Lung (tissue), 12 donors: ENCODE data around the gene CNGA4. TPM values are rescaled to one million over a fixed set of nuclear protein-coding genes. Genes with fewer than 3 reads are reported as not detected.

Source experiments
- ATAC-seq: fragments of 200-7000 bp; cut with Tn5 transposase; one replicate; pipeline ENCODE4 v1.9.1; 2020; ENCODE audit warnings: moderate number of reproducible peaks; ENCODE audit not compliant: insufficient read depth, low FRiP score
- DNase-seq, 3 donors: peaks; one replicate each; pipeline ENCODE4 v3.0.0-alpha.2; 2013 to 2017
- H3K27ac ChIP-seq, 2 donors: one replicate each; pipeline ENCODE4 v1.5.1; 2013; ENCODE audit warnings: mild to moderate bottlenecking in 2 of 2, moderate library complexity in 2 of 2, control low read depth in 1 of 2, inconsistent platforms in 1 of 2, low read depth in 1 of 2, low read length in 1 of 2
- H3K27me3 ChIP-seq, 3 donors: one replicate each; pipeline ENCODE4 v1.5.1; 2013; ENCODE audit warnings: low read length in 2 of 3; ENCODE audit not compliant: control insufficient read depth in 3 of 3, insufficient read depth in 3 of 3
- H3K36me3 ChIP-seq, 4 donors: one replicate each; pipeline ENCODE4 v1.5.1; 2013; ENCODE audit warnings: low read length in 4 of 4, mild to moderate bottlenecking in 1 of 4, moderate library complexity in 1 of 4; ENCODE audit not compliant: control insufficient read depth in 4 of 4, insufficient read depth in 4 of 4
- H3K4me1 ChIP-seq, 5 donors: one replicate each; pipeline ENCODE4 v1.5.1; 2013; ENCODE audit warnings: low read length in 5 of 5, mild to moderate bottlenecking in 2 of 5, moderate library complexity in 1 of 5; ENCODE audit not compliant: control insufficient read depth in 5 of 5, insufficient read depth in 5 of 5
- H3K4me3 ChIP-seq: one replicate; pipeline ENCODE4 v1.5.1; 2013; ENCODE audit warnings: mild to moderate bottlenecking, control low read depth, moderate library complexity
- H3K9ac ChIP-seq, 2 donors: one replicate each; pipeline ENCODE4 v1.5.1; 2013; ENCODE audit warnings: low read length in 2 of 2, control low read depth in 1 of 2; ENCODE audit not compliant: insufficient read depth in 1 of 2
- H3K9me3 ChIP-seq, 4 donors: one replicate each; pipeline ENCODE4 v1.5.1; 2013; ENCODE audit warnings: low read length in 3 of 4, mild to moderate bottlenecking in 1 of 4, moderate library complexity in 1 of 4; ENCODE audit not compliant: control insufficient read depth in 4 of 4, insufficient read depth in 3 of 4
- CTCF ChIP-seq: IDR thresholded peaks from 2 replicates; pipeline ENCODE4 v1.5.1; 2012; ENCODE audit warnings: mild to moderate bottlenecking; ENCODE audit errors: control extremely low read depth, extremely low read depth
- WGBS, 2 donors: extraction: QIAGEN DNeasy Blood & Tissue Kit; methylation state at CpG; one replicate each; pipeline ENCODE4 v1.1.7; 2013; 5-methylcytosine and 5-hydroxymethylcytosine counted together
- polyA plus RNA-seq, 2 donors: library from polyadenylated mRNA; stranded (reverse); fragments of 200-250 nt; gene quantifications; one replicate each; pipeline ENCODE4 v1.2.1, GENCODE V29; 2013
- total RNA-seq, 2 donors: library from RNA; depleted of rRNA in 1 of 2; stranded (reverse); fragments of >200 nt in 1 of 2; gene quantifications; one replicate each; pipeline ENCODE4 v1.2.1, GENCODE V29; 2014 to 2021
- donor health status: control.
- donor health status: control.
- donor health status: Bipolar disorder and iron deficiency.
- donor health status: healthy.
- donor health status: DM: yes; HTN: yes; CAD: no.

Gene CNGA4
- total and polyA plus RNA-seq, 4 donors: 0.85 to 12.0 (median 4.6) TPM

- Histone ChIP-seq H3K27me3 (no peaks in the 10 kb centered on the region), H3K36me3 (no peaks in the 10 kb centered on the region), H3K9ac (no peak overlapping the region), H3K27ac (no peak overlapping the region), H3K4me3 (no peak overlapping the region), H3K9me3 (no peaks in the 10 kb centered on the region), H3K4me1 (peaks cover 0 to 10% (median 6%) of the 10 kb centered on the region in 5 donors)
- 68 to 76% methylated on average over 4 of the region's 4 CpGs for WGBS, 2 donors
- TF ChIP-seq CTCF: no peak
- ATAC-seq: no peak
- DNase-seq: no peak
Measured at GRCh38 chr11:6237266-6237665, 1.6 kb upstream of the CNGA4 start.

GRCh38 chr11:6237761-6238302 lies 1.1 kb upstream of the CNGA4 start:
- DNase-seq: no peak
- Histone ChIP-seq H3K36me3 (no peaks in the 10 kb centered on the region), H3K27me3 (no peaks in the 10 kb centered on the region), H3K4me1 (peaks cover 0 to 10% (median 6%) of the 10 kb centered on the region in 5 donors), H3K27ac (no peak overlapping the region), H3K9me3 (no peaks in the 10 kb centered on the region), H3K4me3 (no peak overlapping the region), H3K9ac (no peak overlapping the region)
- no peak for ATAC-seq
- no peak for TF ChIP-seq CTCF
- WGBS, 2 donors: 90 to 91% methylated on average over 5 of the region's 5 CpGs

- WGBS, 2 donors: 97% methylated on average over 28 of the region's 28 CpGs
- no peak overlapping the region for H3K9ac ChIP-seq
- H3K27me3 ChIP-seq: no peaks in the 10 kb centered on the region
- no peak overlapping the region for H3K4me3 ChIP-seq
- no peak for TF ChIP-seq CTCF
- H3K4me1 ChIP-seq: peaks cover 0 to 3% (median 0%) of the 10 kb centered on the region in 5 donors
- no peak overlapping the region for H3K27ac ChIP-seq
- no peaks in the 10 kb centered on the region for H3K9me3 ChIP-seq
- no peak for DNase-seq
- no peaks in the 10 kb centered on the region for H3K36me3 ChIP-seq
- no peak for ATAC-seq
Measured at GRCh38 chr11:6240139-6240538, 1.2 kb downstream of the CNGA4 start.

GRCh38 chr11:6240781-6241180 lies 1.9 kb downstream of the CNGA4 start:
- no peaks in the 10 kb centered on the region for H3K27me3 ChIP-seq
- ATAC-seq: no peak
- TF ChIP-seq CTCF: no peak
- H3K9ac ChIP-seq: no peak overlapping the region
- no peaks in the 10 kb centered on the region for H3K36me3 ChIP-seq
- no peak overlapping the region for H3K4me3 ChIP-seq
- no peaks in the 10 kb centered on the region for H3K9me3 ChIP-seq
- no peak for DNase-seq
- no peak overlapping the region for H3K27ac ChIP-seq
- no peaks in the 10 kb centered on the region for H3K4me1 ChIP-seq
- 25 to 44% methylated on average over 1 of the region's 1 CpG for WGBS, 2 donors
